ENCODE measurements around the gene CBARP. TPM values are rescaled to one million over a fixed set of nuclear protein-coding genes. Genes with fewer than 3 reads are reported as not detected.
A peak's percentile ranks its signal among the peaks of the same experiment; 100 is the strongest.

Gene CBARP
- total and polyA plus RNA-seq, 2 of the 13 experiments (the other 11 are each of a cell fraction or from before 2014, with no cell fraction given) = 1.2 to 1.4 TPM

- TF ChIP-seq HBP1 (CRISPR knock-in tag; IDR thresholded peaks at IDR 0.05; ENCODE audit: low read depth) = peak; percentile 82; the same call in 1 of the 2 replicates
- 0 out of 2 replicates have a peak, but pooled peaks have one; percentile 80 for TF ChIP-seq ZNF430 (CRISPR knock-in tag; IDR thresholded peaks at IDR 0.05)
- TF ChIP-seq ZNF253 (CRISPR knock-in tag; IDR thresholded peaks at IDR 0.05; ENCODE audit: borderline replicate concordance) = no peak
- no peak; the same call in 1 of the 2 replicates for TF ChIP-seq ZNF563 (CRISPR knock-in tag; IDR thresholded peaks at IDR 0.05)
- peak; percentile 10; the same call in 1 of the 2 replicates for TF ChIP-seq ZFP41 (CRISPR knock-in tag; IDR thresholded peaks at IDR 0.05; ENCODE audit: borderline replicate concordance)
- no peak for TF ChIP-seq SMARCE1 (IDR thresholded peaks at IDR 0.05; ENCODE audit: borderline replicate concordance)
- TF ChIP-seq ZNF24 (IDR thresholded peaks at IDR 0.05) = no peak
- TF ChIP-seq MATR3 (CRISPR knock-in tag; IDR thresholded peaks at IDR 0.05) = no peak
- TF ChIP-seq BCLAF1 (IDR thresholded peaks at IDR 0.05) = no peak
- TF ChIP-seq HNRNPUL1 (IDR thresholded peaks at IDR 0.05; ENCODE audit: low read depth, low read length) = no peak
- no peak for TF ChIP-seq BATF2 (CRISPR knock-in tag; IDR thresholded peaks at IDR 0.05)
- no peak for TF ChIP-seq DNMT3B (CRISPR knock-in tag; conservative IDR thresholded peaks at IDR 0.05)
- TF ChIP-seq KLF11 (CRISPR knock-in tag; IDR thresholded peaks at IDR 0.05) = no peak
- no peak for TF ChIP-seq PCBP2 (optimal IDR thresholded peaks at IDR 0.05; ENCODE audit: low read depth, low read length, poor library complexity, severe bottlenecking)
- peak; percentile 61 for TF ChIP-seq NFKB2 (CRISPR knock-in tag; IDR thresholded peaks at IDR 0.05; ENCODE audit: borderline replicate concordance)
- no peak for TF ChIP-seq RCOR2 (CRISPR knock-in tag; IDR thresholded peaks at IDR 0.05)
- TF ChIP-seq NFE2L2 (IDR thresholded peaks at IDR 0.05; ENCODE audit: low read length) = no peak
- no peak for TF ChIP-seq TBL1XR1 (IDR thresholded peaks at IDR 0.05; ENCODE audit: borderline replicate concordance, low read length, partially characterized antibody)
- no peak for TF ChIP-seq PTBP1 (IDR thresholded peaks at IDR 0.05; ENCODE audit: low read depth, low read length, poor library complexity, severe bottlenecking)
- no peak for TF ChIP-seq ZNF10 (CRISPR knock-in tag; IDR thresholded peaks at IDR 0.05; ENCODE audit: borderline replicate concordance, low read depth)
Observed at GRCh38 chr19:1284293-1284978, 46.6 kb upstream of the CBARP start (continued).
